H1 (cell line): Measurements from ENCODE around the gene FOXA2. TPM values are rescaled to one million over a fixed set of nuclear protein-coding genes. Genes with fewer than 3 reads are reported as not detected.

Experiments used
- CTCF ChIA-PET: fragments of 300-600 bp; sonication (Branson Sonifier 250); formaldehyde crosslinking; loops from one replicate; lab custom pipeline; 2021; ENCODE audit not compliant: partially characterized antibody; lab: Charles Lee
- POLR2A ChIA-PET: fragments of 300-600 bp; sonication (Branson Sonifier 250); formaldehyde crosslinking; loops from one replicate; lab custom pipeline; 2021; ENCODE audit warnings: inconsistent platforms; ENCODE audit not compliant: partially characterized antibody; lab: Charles Lee
- DNase-seq, 2 experiments: peaks; one replicate each; pipeline versions ENCODE4 v3.0.0 to v3.0.0-alpha.2; 2010 to 2022; ENCODE audit warnings: low spot score in 2 of 2, low read depth in 1 of 2, mixed read lengths in 1 of 2
- FAIRE-seq: peaks from 2 replicates; lab custom pipeline; 2011; peaks lifted over from hg19 to GRCh38; lab: Jason Lieb, UNC
- H2AFZ ChIP-seq: 2 replicates; pipeline ENCODE4 v1.8.1; 2012; ENCODE audit warnings: low read length, inconsistent platforms
- H2AK5ac ChIP-seq: 2 replicates; pipeline ENCODE4 v1.6.1; 2013; ENCODE audit warnings: low read depth, low read length
- H2BK120ac ChIP-seq: replicated peaks from 2 replicates; pipeline ENCODE3; 2013; ENCODE audit warnings: low read depth, low read length, inconsistent platforms
- H2BK12ac ChIP-seq: 2 replicates; pipeline ENCODE4 v1.6.1; 2013; ENCODE audit warnings: low read depth, low read length
- H2BK15ac ChIP-seq: 2 replicates; pipeline ENCODE4 v1.6.1; 2013; ENCODE audit warnings: low read length
- H2BK20ac ChIP-seq: 2 replicates; pipeline ENCODE4 v1.6.1; 2013; ENCODE audit warnings: low read length
- H2BK5ac ChIP-seq: 2 replicates; pipeline ENCODE4 v1.6.1; 2013; ENCODE audit warnings: low read depth, low read length
- H3K14ac ChIP-seq: 2 replicates; pipeline ENCODE4 v1.6.1; 2013; ENCODE audit warnings: inconsistent platforms; ENCODE audit not compliant: insufficient read length
- H3K18ac ChIP-seq: 2 replicates; pipeline ENCODE4 v1.6.1; 2013; ENCODE audit warnings: low read length; ENCODE audit errors: extremely low read depth
- H3K23ac ChIP-seq: 2 replicates; pipeline ENCODE4 v1.6.1; 2013; ENCODE audit warnings: inconsistent platforms; ENCODE audit not compliant: insufficient read length
- H3K23me2 ChIP-seq: 2 replicates; pipeline ENCODE4 v1.6.1; 2013; ENCODE audit warnings: low read depth, low read length
- H3K27ac ChIP-seq: 2 replicates; pipeline ENCODE4 v1.6.1; 2011; ENCODE audit warnings: low read depth, low read length, inconsistent platforms
- H3K27me3 ChIP-seq, 4 experiments: replicated peaks in 1 of 4; 1 replicate in 1 of 4; 2 replicates in 3 of 4; pipeline versions ENCODE4 v1.6.1 to v1.8.1; 2011 to 2013; ENCODE audit warnings: low read length in 3 of 4, mild to moderate bottlenecking in 3 of 4, inconsistent platforms in 2 of 4, mixed read lengths in 2 of 4, moderate library complexity in 1 of 4; ENCODE audit not compliant: control insufficient read depth in 3 of 4, insufficient read depth in 3 of 4; ENCODE audit errors: extremely low read depth in 1 of 4
- H3K36me3 ChIP-seq, 4 experiments: 2 replicates each; pipeline versions ENCODE4 v1.6.1 to v1.8.1; 2011 to 2013; ENCODE audit warnings: mild to moderate bottlenecking in 4 of 4, low read length in 3 of 4, moderate library complexity in 2 of 4, control low read depth in 1 of 4, inconsistent platforms in 1 of 4; ENCODE audit not compliant: insufficient read depth in 4 of 4, control insufficient read depth in 2 of 4
- H3K4ac ChIP-seq: replicated peaks from 2 replicates; pipeline ENCODE3; 2013; ENCODE audit warnings: low read length, low read depth, mixed read lengths, inconsistent platforms; ENCODE audit not compliant: insufficient read length
- H3K4me1 ChIP-seq, 4 experiments: replicated peaks in 1 of 4; 1 replicate in 1 of 4; 2 replicates in 3 of 4; pipeline versions ENCODE4 v1.6.1 to v1.8.1; 2011 to 2013; ENCODE audit warnings: low read length in 3 of 4, inconsistent platforms in 2 of 4, mixed read lengths in 1 of 4; ENCODE audit not compliant: insufficient read depth in 4 of 4, control insufficient read depth in 3 of 4
- H3K4me2 ChIP-seq, 2 experiments: 2 replicates each; pipeline versions ENCODE4 v1.6.1 to v1.8.1; 2011 to 2013; ENCODE audit warnings: low read depth in 2 of 2, low read length in 2 of 2, control low read depth in 1 of 2, inconsistent platforms in 1 of 2, mild to moderate bottlenecking in 1 of 2; ENCODE audit not compliant: insufficient read depth in 1 of 2
- H3K4me3 ChIP-seq, 4 experiments: fragments of 200-600, 300-600 bp in 1 of 4; sonication (generic), shearing (Covaris generic), sonication (Bioruptor Twin) in 1 of 4; 2 replicates each; pipeline versions ENCODE4 v1.5.1 to v1.8.1; 2011 to 2016; ENCODE audit warnings: low read length in 4 of 4, low read depth in 3 of 4, control low read depth in 2 of 4, inconsistent platforms in 2 of 4, mild to moderate bottlenecking in 2 of 4, mixed read lengths in 1 of 4, moderate library complexity in 1 of 4; ENCODE audit not compliant: insufficient read depth in 2 of 4; ENCODE audit errors: extremely low read depth in 1 of 4
- H3K56ac ChIP-seq: replicated peaks from 2 replicates; pipeline ENCODE3; 2013; ENCODE audit warnings: low read depth, mild to moderate bottlenecking, mixed read lengths, low read length, inconsistent platforms; ENCODE audit not compliant: insufficient read length
- H3K79me1 ChIP-seq: 2 replicates; pipeline ENCODE4 v1.6.1; 2013; ENCODE audit warnings: low read depth, low read length, control low read depth
- H3K79me2 ChIP-seq, 2 experiments: 2 replicates each; pipeline versions ENCODE4 v1.6.1 to v1.8.1; 2012 to 2013; ENCODE audit warnings: low read length in 2 of 2, mild to moderate bottlenecking in 2 of 2, inconsistent platforms in 1 of 2; ENCODE audit not compliant: insufficient read depth in 2 of 2, control insufficient read depth in 1 of 2
- H3K9ac ChIP-seq, 4 experiments: replicated peaks in 1 of 4; 1 replicate in 1 of 4; 2 replicates in 3 of 4; pipeline versions ENCODE4 v1.6.1 to v1.8.1; 2011 to 2013; ENCODE audit warnings: low read depth in 3 of 4, low read length in 3 of 4, control low read depth in 2 of 4, mild to moderate bottlenecking in 2 of 4, moderate library complexity in 2 of 4, inconsistent platforms in 1 of 4; ENCODE audit errors: extremely low read depth in 1 of 4
- H3K9me3 ChIP-seq, 2 experiments: 2 replicates each; pipeline versions ENCODE4 v1.6.1 to v1.8.1; 2012 to 2013; ENCODE audit warnings: mild to moderate bottlenecking in 2 of 2, moderate library complexity in 2 of 2, control low read depth in 1 of 2, inconsistent platforms in 1 of 2, low read depth in 1 of 2, low read length in 1 of 2, mixed read lengths in 1 of 2; ENCODE audit not compliant: insufficient read depth in 2 of 2
- H4K20me1 ChIP-seq, 2 experiments: replicated peaks in 1 of 2; 2 replicates each; pipeline versions ENCODE3 to v1.8.1; 2011 to 2013; ENCODE audit warnings: inconsistent platforms in 2 of 2, low read length in 2 of 2, mild to moderate bottlenecking in 1 of 2; ENCODE audit not compliant: insufficient read depth in 2 of 2, control insufficient read depth in 1 of 2
- H4K5ac ChIP-seq: 2 replicates; pipeline ENCODE4 v1.6.1; 2013; ENCODE audit warnings: low read length, low read depth, mixed read lengths, inconsistent platforms; ENCODE audit not compliant: insufficient read length
- H4K8ac ChIP-seq: 2 replicates; pipeline ENCODE4 v1.8.0; 2013; ENCODE audit warnings: mild to moderate bottlenecking, moderate library complexity, low read length, inconsistent platforms; ENCODE audit not compliant: insufficient read depth; ENCODE audit errors: extremely low read depth
- H4K91ac ChIP-seq: replicated peaks from 2 replicates; pipeline ENCODE3; 2013; ENCODE audit warnings: low read length, mixed read lengths, inconsistent platforms; ENCODE audit not compliant: insufficient read length
- CEBPB ChIP-seq: IDR thresholded peaks from 2 replicates; pipeline ENCODE4 v1.6.1; 2012; ENCODE audit warnings: low read depth, low read length
- CTCF ChIP-seq, 3 experiments: IDR thresholded peaks; 1 replicate in 2 of 3; 2 replicates in 1 of 3; pipeline versions ENCODE4 v1.5.1 to v1.6.1; 2011; ENCODE audit warnings: low read length in 3 of 3, mild to moderate bottlenecking in 3 of 3, inconsistent platforms in 2 of 3, low read depth in 1 of 3, moderate library complexity in 1 of 3; ENCODE audit not compliant: insufficient read depth in 1 of 3; ENCODE audit errors: control extremely low read depth in 1 of 3
- FOSL1 ChIP-seq: IDR thresholded peaks from 2 replicates; pipeline ENCODE4 v1.6.1; 2011; ENCODE audit warnings: mild to moderate bottlenecking, low read depth, low read length, moderate library complexity; ENCODE audit not compliant: insufficient read depth
- NANOG ChIP-seq: IDR thresholded peaks from 2 replicates; pipeline ENCODE4 v1.6.1; 2011; ENCODE audit warnings: low read length, low read depth, mild to moderate bottlenecking, inconsistent platforms; ENCODE audit not compliant: insufficient read depth, poor library complexity, severe bottlenecking
- PHF8 ChIP-seq: fragments of 200-600 bp; sonication (generic); conservative IDR thresholded peaks from 2 replicates; pipeline ENCODE4 v1.7.1; 2012; ENCODE audit warnings: low read depth, mild to moderate bottlenecking, inconsistent platforms, low read length, moderate library complexity
- SAP30 ChIP-seq: fragments of 300-600 bp; sonication (generic); IDR thresholded peaks from 2 replicates; pipeline ENCODE4 v1.7.1; 2012; ENCODE audit warnings: low read length, moderate library complexity, mild to moderate bottlenecking, inconsistent platforms; ENCODE audit not compliant: insufficient read depth, insufficient replicate concordance
- SIRT6 ChIP-seq: IDR thresholded peaks from one replicate; pipeline ENCODE4 v1.7.1; 2012; ENCODE audit warnings: low read length, inconsistent platforms
- SP2 ChIP-seq: IDR thresholded peaks from 2 replicates; pipeline ENCODE4 v1.6.1; 2012; ENCODE audit warnings: mild to moderate bottlenecking, low read length, inconsistent platforms
- TAF1 ChIP-seq: IDR thresholded peaks from 2 replicates; pipeline ENCODE4 v1.6.1; 2011; ENCODE audit warnings: mild to moderate bottlenecking, low read depth, low read length
- WGBS, 2 experiments: shearing (Covaris generic) in 1 of 2; methylation state at CpG; one replicate each; pipeline versions ENCODE4 v1.1.6 to v1.1.7; 2013 to 2015; ENCODE audit warnings: low lambda C conversion rate in 2 of 2, mixed read lengths in 2 of 2, inconsistent platforms in 1 of 2, low coverage in 1 of 2, missing lambda C conversion rate in 1 of 2; ENCODE audit not compliant: insufficient replicate concordance in 2 of 2, insufficient coverage in 1 of 2, insufficient read length in 1 of 2; ENCODE audit errors: extremely low coverage in 1 of 2, missing lambda C conversion rate in 1 of 2; 5-methylcytosine and 5-hydroxymethylcytosine counted together
- polyA plus RNA-seq, 7 experiments: library from polyadenylated mRNA; depleted of rRNA in 3 of 7; stranded (reverse) in 5 of 7; unstranded in 2 of 7; fragments of >200 nt in 5 of 7; fragments of 200-250 nt in 2 of 7; gene quantifications; 1 replicate in 5 of 7; 2 replicates in 1 of 7; 4 replicates in 1 of 7; pipeline versions ENCODE4 v1.2.1 to v1.2.3, GENCODE V29; 2011 to 2013; ENCODE audit warnings: missing spikeins in 2 of 7, mixed read lengths in 2 of 7
- total RNA-seq: library from RNA; stranded (reverse); fragmentation: NEBNext Ultra II Directional; extraction: Animal tissue kit (Norgen Biotek cat#: 25700); gene quantifications from 2 replicates; pipeline ENCODE4 v1.2.1, GENCODE V29; 2021

Gene FOXA2
- total and polyA plus RNA-seq, 2 of the 8 experiments (the other 6 are each of a cell fraction or from before 2014, with no cell fraction given): not detected

- 83% methylated on average over 2 of the region's 2 CpGs; no CpG with 5 or more reads in 1 of the 2 experiments for WGBS, 2 experiments
- Histone ChIP-seq H3K4me2 (no peak overlapping the region), H3K4me3 (no peak overlapping the region), H2BK12ac (no peak overlapping the region), H3K14ac (no peak overlapping the region), H4K91ac (no peak overlapping the region), H2BK120ac (no peak overlapping the region), H4K20me1 (no peaks in the 10 kb centered on the region), H2AK5ac (no peak overlapping the region), H3K9me3 (no peaks in the 10 kb centered on the region), H3K9ac (no peak overlapping the region), H3K18ac (no peak overlapping the region), H2BK20ac (no peak overlapping the region), H3K27ac (no peak overlapping the region), H3K36me3 (no peaks in the 10 kb centered on the region), H3K23ac (no peak overlapping the region), H3K4me1 (peaks cover 0 to 3% (median 0%) of the 10 kb centered on the region in 4 experiments; a peak in 1 of 7 replicates), H3K23me2 (no peaks in the 10 kb centered on the region), H2AFZ (no peak overlapping the region), H2BK15ac (no peak overlapping the region), H2BK5ac (no peak overlapping the region), H3K4ac (no peak overlapping the region), H3K79me2 (no peaks in the 10 kb centered on the region), H4K8ac (no peak overlapping the region), H3K27me3 (peaks cover 0 to 3% (median 1%) of the 10 kb centered on the region in 4 experiments; a peak in 2 of 7 replicates), H4K5ac (no peak overlapping the region), H3K79me1 (no peaks in the 10 kb centered on the region), H3K56ac (no peak overlapping the region)
- TF ChIP-seq PHF8 (no peak), SIRT6 (no peak), SP2 (no peak), TAF1 (no peak), CEBPB (no peak), FOSL1 (no peak), SAP30 (no peak), NANOG (no peak), CTCF (IDR thresholded peaks at IDR 0.05; ENCODE audit: control extremely low read depth in 1 of 3, insufficient read depth in 1 of 3, low read depth in 1 of 3, low read length in 3 of 3) (no peak)
- ChIA-PET CTCF (interaction anchor here (0.8 to 2.9 kb wide), 6 partner anchors 11 to 260 kb away, joined by 3 to 14 read pairs (median 5); no protein-coding TSS in a partner anchor), POLR2A (no interaction called here)
- DNase-seq: no peak
- FAIRE-seq: no peak
Observed at GRCh38 chr20:22601361-22602141, 17.2 kb upstream of the FOXA2 start.
